EH (cell line): ENCODE measurements around the gene CACNA2D1.

Source experiments
- DNase-seq: peaks from one replicate; pipeline ENCODE4 v3.0.0-alpha.2; 2015; ENCODE audit warnings: low read depth

Gene CACNA2D1

DNA sequence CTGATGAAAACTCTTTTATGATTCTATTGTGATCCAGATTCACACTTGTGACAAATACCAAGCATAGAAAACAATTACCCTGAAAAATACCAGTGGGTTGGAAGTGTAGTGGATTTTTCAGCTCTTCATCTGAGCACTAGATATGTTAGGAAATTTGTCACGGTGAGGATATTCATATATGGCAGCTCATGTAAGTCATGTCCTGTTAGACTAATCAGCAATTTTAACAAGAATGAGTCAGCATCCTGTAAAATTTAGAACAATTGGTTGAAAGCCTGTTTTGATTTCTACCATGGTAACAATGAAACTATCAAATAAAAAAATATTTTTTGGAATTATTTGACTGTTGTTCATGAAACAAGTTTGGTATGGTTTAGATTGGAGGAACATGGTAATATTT lies 334.3 kb downstream of the CACNA2D1 start:
- peak; percentile 58 for DNase-seq

DNA sequence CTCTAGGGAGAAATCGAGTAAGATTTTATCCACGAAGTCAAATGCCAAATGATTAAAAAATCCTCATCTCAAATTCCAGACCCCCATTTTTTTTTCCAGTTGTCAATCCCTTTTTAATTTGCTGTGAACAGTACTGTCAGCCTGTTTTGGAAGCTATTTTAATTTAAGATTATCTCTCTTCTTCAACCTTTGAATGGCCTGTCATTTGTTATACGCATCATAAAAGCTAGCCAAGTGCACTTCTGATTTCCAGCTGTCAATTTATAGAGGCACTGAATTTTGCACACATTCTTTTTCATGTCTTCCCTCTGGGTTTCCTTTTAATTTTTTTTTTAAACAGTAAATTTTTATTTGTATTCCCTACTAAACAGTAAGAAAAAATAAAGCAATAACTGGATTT lies 337.4 kb downstream of the CACNA2D1 start:
- no peak for DNase-seq

DNA sequence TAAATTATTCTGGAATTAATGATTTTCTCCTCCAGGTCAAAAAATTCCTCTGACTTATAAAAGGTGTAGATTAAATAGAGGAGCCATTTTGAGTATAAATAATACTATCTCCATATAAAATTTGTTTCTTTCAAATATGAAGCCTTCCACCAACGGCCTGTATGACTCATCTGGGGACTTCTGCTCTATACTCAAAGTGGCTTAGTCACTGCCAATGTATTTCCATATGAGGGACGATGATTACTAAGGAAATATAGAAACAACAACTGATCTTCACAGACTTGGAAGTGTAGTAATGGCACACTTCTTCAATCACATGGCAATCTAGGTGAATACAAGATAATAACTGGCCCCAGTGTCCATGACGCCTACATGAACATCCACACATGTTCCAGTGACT lies 338.1 kb downstream of the CACNA2D1 start:
- DNase-seq, result peak; percentile 78

DNA sequence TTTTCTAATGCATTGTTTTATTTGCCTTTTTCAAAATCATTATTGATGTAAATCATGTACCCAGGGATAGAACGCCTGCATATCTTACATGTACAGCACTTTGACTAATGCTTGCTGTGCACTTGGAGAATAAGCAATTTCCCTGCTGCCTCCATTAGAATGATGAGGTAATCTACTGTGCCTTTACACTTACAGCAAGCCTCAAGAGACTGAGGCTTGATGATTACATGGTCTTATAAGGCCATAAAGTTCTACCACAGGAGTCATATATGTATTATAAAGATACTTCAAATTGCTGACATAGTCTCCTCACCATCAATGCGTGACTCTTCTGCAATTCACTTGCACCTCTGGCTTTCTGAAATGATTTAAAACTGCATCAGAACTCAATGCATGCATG lies 345.2 kb downstream of the CACNA2D1 start:
- DNase-seq, result no peak

DNA sequence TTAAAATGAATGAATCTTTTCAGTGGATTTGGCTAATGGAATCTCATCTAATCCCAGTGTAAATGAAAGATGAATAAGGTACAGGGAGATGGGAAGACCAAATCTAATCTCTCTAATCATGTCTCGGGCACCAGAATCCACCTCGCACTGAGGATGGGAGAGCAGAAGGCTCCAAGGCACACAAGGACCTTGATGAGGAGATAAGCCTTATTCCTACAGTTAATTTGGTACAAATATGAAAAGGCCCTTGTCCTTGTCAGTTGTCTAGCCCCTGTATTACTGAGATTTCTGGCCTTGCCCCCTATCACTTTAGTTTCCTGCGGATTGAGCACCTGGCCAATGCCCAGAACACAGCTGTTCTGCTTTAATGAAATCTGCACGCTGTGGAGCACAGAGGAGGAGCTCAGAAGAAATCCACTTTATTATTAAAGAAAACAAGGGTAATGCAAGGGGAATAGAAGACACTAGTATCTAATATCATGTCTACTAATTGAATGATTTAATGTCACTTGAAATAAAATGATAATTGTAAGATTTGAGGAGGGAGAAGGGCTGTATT lies 352.4 kb downstream of the CACNA2D1 start:
- no peak for DNase-seq

DNA sequence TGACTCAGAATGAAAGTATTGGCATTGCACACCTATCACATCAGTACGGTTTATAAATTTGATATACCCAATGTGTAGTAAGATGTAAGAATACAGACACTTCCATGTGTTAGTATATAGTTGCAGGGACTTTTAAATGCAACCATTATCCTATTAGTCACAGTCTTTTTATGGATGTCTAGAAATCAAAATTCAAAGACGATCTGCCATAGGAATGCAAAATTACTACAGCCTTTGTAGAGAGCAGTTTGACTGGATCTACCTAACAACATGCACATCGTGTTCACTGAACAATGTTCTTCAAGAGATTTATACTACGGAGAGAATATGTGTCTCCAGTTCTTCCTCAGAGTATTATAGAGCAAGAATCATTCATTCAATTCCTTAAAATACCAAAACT lies 356.5 kb downstream of the CACNA2D1 start:
- no peak for DNase-seq

DNA sequence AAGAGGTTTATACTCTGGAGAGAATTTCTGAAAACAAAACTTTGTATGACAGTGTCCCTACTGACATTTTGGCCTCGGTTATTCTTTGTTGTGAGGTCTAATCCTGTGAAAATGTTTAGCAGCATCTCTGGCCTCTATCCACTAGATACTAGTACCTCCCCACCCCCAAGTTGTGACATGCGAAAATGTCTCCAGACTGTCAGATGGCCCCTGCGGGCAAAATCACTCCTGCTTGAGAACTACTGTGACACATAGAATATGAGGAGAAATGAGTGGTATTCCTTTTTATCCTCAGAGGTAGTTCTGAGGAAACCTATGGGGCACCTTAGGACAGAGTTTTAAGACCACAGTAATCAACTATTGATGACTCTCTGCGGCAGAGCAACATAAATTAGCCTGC lies 358.5 kb downstream of the CACNA2D1 start:
- no peak for DNase-seq

DNA sequence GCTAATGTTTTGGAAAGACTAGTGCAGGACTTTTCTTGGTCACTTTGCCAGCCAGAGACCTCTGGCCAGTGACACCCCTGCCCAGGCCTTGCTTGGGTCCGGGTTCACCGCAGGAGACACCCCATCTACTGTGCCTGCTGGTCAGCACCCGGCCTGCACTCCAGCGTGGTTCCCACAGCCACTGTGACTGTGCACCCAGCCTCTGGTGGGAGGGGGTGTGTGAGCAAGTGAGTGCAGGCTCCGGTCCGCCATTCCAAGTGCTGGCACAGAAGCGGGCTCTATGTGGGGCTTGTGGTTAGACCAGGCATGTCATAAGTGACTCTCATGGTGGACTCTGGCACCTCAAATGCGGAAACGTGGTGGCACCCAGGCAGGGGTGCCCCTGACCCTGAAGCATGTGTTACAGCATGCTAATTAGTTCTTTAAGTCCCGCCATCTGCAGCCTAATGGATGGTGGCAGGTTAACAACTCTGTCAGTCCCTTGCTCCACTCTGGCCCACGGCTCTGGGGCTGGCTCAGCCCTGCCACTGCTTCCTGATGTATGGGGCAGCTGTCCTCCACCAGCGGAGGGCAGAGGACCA lies 361.8 kb downstream of the CACNA2D1 start:
- no peak for DNase-seq

DNA sequence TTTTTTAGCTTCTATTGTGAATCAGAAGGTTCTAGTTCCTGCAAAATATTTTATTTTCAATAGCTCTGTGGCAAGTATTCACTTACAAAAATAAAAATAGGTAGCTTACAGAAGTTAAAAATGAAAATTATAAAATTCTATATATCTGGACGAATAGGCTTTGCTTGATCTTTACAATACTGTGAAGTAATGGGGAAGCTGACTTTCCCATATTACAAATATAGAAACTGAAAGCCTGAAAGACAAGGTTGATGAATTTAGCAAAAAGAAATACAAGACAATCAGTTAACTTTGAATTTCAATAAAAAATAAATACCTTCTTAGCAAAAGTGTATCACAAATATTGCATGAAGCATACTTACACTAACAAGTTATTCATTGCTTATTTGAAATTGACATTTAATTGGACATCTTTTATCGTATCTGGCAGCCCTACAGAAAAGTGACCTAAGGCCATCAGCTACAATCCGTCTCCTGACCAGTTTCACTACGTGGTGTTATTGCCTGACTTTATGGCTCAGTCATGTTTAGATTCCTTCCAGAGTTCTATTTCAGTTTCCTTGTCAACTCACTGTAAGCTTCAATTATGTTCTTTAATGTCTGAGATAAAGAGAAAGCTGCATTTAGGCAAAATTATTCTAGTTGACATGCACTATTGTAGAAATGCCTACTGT lies 363.2 kb downstream of the CACNA2D1 start:
- no peak for DNase-seq

DNA sequence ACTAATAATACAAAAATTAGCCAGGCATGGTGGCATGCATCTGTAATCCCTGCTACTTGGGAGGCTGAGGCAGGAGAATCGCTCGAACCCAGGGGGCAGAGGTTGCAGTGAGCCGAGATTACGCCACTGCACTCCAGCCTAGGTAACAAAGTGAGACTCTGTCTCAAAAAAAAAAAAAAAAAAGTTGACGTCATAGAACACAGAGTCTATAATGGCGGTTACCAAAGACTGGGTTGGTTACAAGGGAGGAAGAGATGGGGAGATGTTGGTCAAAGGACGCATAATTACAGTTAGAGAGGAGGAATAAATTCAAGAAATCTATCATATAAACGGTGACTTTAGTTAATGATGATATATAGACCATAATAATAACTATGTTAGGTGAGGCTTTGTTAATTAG lies 364.1 kb downstream of the CACNA2D1 start:
- no peak for DNase-seq

DNA sequence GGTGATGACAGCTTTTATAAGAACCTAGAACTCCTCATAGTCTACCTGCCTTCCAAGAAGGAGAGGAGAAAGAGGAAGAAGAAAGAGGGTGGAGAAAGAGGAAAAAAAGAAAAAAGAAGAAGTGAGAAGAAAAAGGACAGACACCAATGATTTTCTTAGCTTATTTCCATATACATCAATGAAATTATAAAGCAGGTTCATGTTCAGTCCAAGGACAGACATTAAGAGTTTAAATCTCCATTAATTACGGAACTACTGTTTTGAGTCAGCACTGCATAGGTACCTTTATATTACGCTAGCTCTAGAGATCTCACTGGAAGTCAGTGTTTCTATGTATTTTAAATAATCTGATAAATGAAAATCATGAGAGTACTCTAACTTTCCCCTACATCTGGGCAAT lies 364.8 kb downstream of the CACNA2D1 start:
- no peak for DNase-seq

DNA sequence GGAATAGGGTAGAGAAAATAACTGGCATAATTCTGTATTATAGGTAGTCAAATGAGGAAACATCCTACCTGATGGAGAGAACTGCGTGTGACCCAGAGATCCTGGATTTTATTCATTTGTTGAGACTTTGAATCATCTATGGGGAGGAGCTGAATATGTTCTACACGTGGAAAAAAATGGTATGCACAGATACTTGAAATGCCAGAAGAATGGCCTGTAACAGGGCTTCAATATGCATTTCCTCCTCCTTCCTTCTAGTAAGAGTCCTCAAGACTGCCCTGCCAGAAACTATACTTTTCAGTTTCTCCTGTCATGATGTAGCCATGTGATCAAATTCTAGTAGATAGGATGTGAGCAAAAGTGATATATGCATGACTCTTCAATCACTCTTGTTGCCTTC lies 372.1 kb downstream of the CACNA2D1 start:
- no peak for DNase-seq

DNA sequence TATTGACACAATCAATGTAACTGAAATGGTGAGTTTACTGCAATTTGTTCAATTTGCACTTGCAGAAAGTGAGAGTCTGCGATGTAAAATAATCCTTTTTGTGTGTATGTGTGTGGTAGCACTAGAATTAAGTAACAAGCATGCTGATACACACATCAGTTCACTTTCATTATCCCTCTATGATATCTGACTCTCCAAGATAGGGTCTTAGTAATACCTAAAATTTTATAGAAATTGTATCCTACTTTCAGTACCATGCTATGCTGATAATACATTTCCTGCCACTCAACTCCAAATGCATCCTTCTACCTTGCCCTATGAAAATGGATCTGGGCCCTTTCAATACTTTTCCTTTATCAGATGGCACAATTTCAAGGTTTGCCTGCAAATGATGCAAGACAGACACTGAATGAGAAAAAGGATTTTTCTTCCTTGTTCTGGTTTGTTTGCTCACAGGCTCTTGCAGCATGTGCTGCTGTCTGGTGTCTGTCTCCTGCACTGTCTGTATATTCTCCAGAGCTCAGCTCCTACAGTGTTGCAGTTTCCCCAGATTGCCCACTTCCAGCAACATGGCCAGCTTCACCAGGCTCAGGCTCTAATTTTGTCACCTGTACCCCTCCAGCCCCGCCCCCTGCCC lies 375.8 kb downstream of the CACNA2D1 start:
- no peak for DNase-seq

DNA sequence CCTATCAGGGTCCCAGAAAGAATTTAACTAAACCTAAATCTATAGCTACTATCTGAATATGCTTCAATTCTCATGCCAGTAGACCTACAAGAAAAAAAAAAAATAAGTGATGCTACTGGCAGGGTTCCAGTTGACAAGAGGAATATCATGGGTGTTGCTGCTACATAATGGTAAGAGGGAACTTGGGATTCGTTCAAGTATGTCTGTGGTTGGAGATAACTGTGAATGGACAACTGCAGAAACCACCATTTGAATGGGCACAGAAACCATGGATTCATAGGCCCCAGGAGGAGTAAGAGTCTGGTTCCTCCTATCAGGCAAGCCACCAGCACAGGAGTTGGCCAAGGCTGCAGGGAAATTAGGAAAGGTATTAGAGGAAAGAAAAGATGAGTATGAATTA lies 386.1 kb downstream of the CACNA2D1 start:
- DNase-seq, result no peak

DNA sequence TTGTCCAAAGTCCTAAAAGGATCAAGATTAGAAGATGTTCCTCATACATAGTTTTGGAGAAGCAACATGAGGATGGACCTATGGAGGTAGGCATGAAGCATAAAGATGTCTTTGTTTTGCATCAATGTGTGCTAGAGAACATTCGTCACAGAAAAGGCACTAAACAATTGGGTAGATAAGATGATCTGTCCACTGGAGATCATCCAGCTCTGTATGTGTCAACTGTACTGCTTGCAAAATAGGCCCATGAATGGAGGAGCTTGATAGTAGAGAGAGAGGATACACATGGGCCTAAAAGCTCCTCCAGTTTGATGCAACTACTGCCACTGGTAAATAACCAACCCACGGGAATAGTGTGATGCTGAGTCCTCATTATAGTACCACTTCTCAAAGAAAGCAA lies 387.3 kb downstream of the CACNA2D1 start:
- no peak for DNase-seq

DNA sequence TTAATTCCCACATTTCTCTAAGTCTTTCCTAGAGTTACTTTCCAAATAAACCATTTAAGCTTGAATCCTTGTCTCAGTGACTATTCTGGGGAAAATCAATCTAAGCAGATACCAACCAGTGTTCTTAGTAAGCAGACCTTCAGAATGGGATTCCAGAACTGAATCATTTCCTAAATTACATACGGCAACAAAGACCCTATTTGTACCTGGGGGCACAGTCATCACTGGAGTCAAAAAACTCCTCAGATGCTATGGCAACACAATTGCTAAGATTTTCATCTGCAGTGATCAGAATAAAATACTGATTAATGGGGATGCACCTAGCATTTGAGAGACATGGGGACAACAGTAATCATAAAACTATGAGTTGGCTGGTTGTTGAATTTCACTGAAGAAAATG lies 389.0 kb downstream of the CACNA2D1 start:
- no peak for DNase-seq

DNA sequence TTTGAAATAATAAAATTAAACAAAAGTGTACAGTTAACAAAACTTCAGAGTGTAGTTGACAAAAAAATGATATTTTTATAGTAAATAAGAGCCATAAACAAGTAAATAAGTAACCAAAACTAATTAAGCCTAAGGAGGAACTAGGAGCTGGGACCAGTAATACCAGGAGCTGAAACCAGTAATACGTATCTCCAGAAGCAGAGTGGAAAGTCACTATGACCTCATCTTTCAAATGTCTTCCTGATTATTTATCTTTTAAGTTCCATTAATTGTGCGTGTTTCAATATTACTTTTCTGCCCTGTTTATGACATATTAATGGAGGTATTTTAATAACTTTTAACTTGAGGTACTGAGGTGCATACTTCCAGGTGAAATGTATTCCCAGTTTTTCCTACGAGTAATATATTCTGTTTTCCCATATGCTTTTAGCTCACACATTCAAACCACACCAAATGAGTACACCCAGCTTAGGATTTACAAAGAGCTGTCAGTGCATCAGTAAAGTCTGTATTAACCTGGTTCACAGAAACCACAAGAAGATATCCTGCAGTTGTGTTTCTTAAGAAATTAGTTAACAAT lies 390.0 kb downstream of the CACNA2D1 start:
- DNase-seq, result no peak

DNA sequence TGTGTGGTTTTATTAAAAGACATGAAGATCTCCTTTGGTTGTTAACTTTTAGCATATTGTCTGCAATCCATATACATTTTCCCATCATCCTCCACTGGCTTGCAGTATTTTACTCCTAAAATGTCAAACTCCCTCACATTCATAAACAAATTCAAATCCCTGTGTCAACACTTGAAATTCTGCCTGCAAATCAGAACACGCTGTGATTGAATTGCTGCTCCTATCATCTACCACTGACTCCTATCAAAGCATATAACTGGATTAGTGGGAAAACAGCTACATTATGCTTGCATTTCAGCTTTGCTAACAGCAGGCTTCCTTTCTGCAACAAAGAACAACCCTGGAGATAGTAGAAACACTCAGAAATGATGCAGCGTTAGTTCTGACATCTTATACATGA lies 392.0 kb downstream of the CACNA2D1 start:
- no peak for DNase-seq

DNA sequence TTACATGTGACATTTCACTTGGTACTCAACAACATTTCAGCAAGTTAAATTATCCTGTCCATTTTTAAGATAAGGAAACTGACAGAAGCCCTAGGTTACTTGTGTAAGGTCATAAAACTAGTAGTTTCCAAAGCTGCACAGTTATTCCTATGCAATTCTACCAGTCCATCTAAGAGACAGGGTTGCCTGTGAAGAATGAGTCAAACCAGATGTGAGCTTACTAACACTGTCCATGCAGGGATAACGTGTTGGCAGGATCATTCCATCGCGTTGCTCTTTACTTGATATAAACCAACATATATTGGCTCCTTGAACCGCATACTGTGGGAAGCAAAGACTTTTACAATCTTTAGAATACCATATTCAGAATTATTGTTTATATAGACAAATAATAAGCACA lies 392.8 kb downstream of the CACNA2D1 start:
- DNase-seq, result peak; percentile 69

DNA sequence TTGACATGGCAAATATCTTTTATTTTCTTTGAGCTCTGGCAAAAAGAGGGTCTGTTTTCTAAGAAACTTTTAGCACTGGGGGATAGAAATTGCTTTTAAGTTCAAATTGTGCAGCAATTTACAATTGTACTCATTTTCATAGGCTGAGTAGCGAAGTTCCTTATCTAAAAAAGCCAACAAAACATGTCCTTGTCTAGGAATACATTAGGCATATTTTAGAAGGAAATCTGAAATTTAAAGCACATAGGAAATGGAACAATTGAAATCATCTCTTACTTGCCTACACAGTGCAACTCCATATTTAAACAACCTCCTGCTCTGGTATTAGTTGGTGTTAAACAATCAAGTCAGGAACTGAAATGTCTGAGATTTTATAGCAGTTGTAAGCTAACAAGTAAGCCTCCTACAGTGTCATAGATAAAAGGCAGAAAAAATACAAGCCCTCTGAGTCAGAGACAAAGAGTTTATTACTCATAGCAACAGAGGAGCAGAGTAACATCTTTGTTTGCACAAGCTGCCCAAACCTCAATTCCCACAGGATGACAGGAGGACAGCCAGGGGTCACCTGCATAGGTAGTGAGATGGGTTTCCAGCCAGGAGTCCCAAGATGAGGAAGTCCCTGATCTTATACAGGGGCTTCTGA lies 393.6 kb downstream of the CACNA2D1 start:
- peak; percentile 87 for DNase-seq

DNA sequence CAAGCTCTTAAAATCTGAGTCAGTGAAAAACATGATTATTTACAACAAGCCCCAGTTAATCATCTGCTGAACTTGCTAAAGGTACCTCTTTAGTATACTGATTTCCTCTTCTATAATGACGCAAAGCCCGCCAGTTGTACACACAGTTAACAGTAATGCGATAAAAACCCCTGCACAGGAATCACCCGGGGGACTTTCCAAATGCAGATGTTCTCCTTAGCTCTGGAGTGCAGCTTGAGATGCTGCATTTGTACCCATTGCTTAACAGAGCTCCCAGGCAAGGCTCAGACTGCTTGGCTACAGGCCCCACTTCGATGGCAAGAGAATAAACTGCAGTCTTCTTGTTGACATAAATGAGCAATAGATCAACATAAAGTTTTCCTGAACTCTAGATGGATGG lies 394.1 kb downstream of the CACNA2D1 start:
- no peak for DNase-seq

DNA sequence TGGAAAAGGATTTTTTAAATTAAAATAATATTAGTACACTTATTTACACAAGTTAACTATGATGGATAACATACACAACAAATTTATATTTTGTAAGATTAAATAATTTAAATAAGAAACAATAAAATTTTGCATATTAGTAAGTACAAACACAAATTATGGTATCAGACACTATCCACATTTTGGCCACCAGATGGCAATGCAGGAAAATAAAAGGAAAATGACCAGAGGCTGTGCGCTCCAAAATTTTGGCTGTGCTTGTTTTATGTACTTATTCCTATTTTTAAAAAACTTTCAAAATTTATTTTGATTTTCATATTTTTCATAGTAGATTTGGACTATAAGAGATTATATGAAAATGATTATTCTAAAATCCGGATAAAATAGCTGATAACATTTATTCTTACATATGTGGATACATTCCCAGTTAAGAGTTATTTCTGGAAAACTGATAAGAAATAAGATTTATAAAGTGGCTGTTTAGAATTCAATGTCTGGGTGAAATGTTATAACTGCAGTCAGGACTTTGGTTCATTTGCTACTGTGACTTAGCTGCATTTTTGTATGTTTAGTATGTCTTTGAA lies 399.0 kb downstream of the CACNA2D1 start:
- DNase-seq, result peak; percentile 63
